ENCODE results near the gene CNMD. TPM values are rescaled to one million over a fixed set of nuclear protein-coding genes. Genes with fewer than 3 reads are reported as not detected.

CNMD gene
- total and polyA plus RNA-seq, 2 of the 8 experiments (the other 6 are each of a cell fraction or from before 2014, with no cell fraction given) = 87.4 to 113 TPM

GRCh38 chr13:52670726-52671125, 68.9 kb downstream of the CNMD start:
- Histone ChIP-seq H2BK5ac (ENCODE audit: low read depth, low read length) (no peak overlapping the region), H3K18ac (ENCODE audit: extremely low read depth, low read length) (no peak overlapping the region), H3K4me3 (ENCODE audit: extremely low read depth in 1 of 4, insufficient read depth in 2 of 4, low read depth in 3 of 4, low read length in 4 of 4) (no peak overlapping the region), H3K27me3 (replicated peaks in 1 of 4; ENCODE audit: control insufficient read depth in 3 of 4, extremely low read depth in 1 of 4, insufficient read depth in 3 of 4, low read length in 3 of 4) (no peaks in the 10 kb centered on the region), H2AK5ac (ENCODE audit: low read depth, low read length) (no peak overlapping the region), H3K4me2 (ENCODE audit: insufficient read depth in 1 of 2, low read depth in 2 of 2, low read length in 2 of 2) (no peak overlapping the region), H3K36me3 (ENCODE audit: control insufficient read depth in 2 of 4, insufficient read depth in 4 of 4, low read length in 3 of 4) (peaks cover 0 to 54% (median 12%) of the 10 kb centered on the region in 4 experiments; a peak in 6 of 8 replicates), H4K91ac (replicated peaks; ENCODE audit: insufficient read length, low read length) (no peak overlapping the region), H3K9me3 (ENCODE audit: insufficient read depth in 2 of 2, low read depth in 1 of 2, low read length in 1 of 2) (no peaks in the 10 kb centered on the region), H3K9ac (replicated peaks in 1 of 4; ENCODE audit: extremely low read depth in 1 of 4, low read depth in 3 of 4, low read length in 3 of 4) (no peak overlapping the region), H2BK12ac (ENCODE audit: low read depth, low read length) (no peak overlapping the region), H3K27ac (ENCODE audit: low read depth, low read length) (no peak overlapping the region), H3K4ac (replicated peaks; ENCODE audit: insufficient read length, low read depth, low read length) (no peak overlapping the region), H2BK120ac (replicated peaks; ENCODE audit: low read depth, low read length) (no peak overlapping the region), H3K4me1 (replicated peaks in 1 of 4; ENCODE audit: control insufficient read depth in 3 of 4, insufficient read depth in 4 of 4, low read length in 3 of 4) (no peaks in the 10 kb centered on the region), H4K5ac (ENCODE audit: insufficient read length, low read depth, low read length) (no peak overlapping the region), H4K20me1 (replicated peaks in 1 of 2; ENCODE audit: control insufficient read depth in 1 of 2, insufficient read depth in 2 of 2, low read length in 2 of 2) (peaks cover 0 to 2% of the 10 kb centered on the region in 2 experiments), H3K56ac (replicated peaks; ENCODE audit: insufficient read length, low read depth, low read length) (no peak overlapping the region), H2BK20ac (ENCODE audit: low read length) (no peak overlapping the region), H3K79me1 (ENCODE audit: low read depth, low read length) (0 out of 2 replicates have a peak, but pooled peaks cover 2% of the 10 kb centered on the region), H4K8ac (ENCODE audit: extremely low read depth, insufficient read depth, low read length) (no peak overlapping the region), H3K23me2 (ENCODE audit: low read depth, low read length) (no peaks in the 10 kb centered on the region), H3K79me2 (ENCODE audit: control insufficient read depth in 1 of 2, insufficient read depth in 2 of 2, low read length in 2 of 2) (peaks cover 0 to 12% of the 10 kb centered on the region in 2 experiments; a peak in 2 of 4 replicates), H2AFZ (ENCODE audit: low read length) (no peak overlapping the region), H3K23ac (ENCODE audit: insufficient read length) (no peak overlapping the region), H3K14ac (ENCODE audit: insufficient read length) (no peak overlapping the region), H2BK15ac (ENCODE audit: low read length) (no peak overlapping the region)
- DNase-seq (ENCODE audit: low read depth in 1 of 2, low spot score in 2 of 2) (no peak), FAIRE-seq (no peak)
- ChIA-PET CTCF (ENCODE audit: partially characterized antibody) (interaction anchor here (1.0 to 1.2 kb wide), 2 partner anchors 8 to 17 kb away, joined by 3 to 4 read pairs; no protein-coding TSS in a partner anchor), POLR2A (ENCODE audit: partially characterized antibody) (interaction anchor here (1.2 kb wide), 1 partner anchor 18 kb away, joined by 4 read pairs; the partner anchor contains the start of gene SUGT1)
- 86% methylated on average over 8 of the region's 8 CpGs; no CpG with 5 or more reads in 1 of the 2 experiments for WGBS, 2 experiments (ENCODE audit: extremely low coverage in 1 of 2, insufficient coverage in 1 of 2, insufficient read length in 1 of 2, insufficient replicate concordance in 2 of 2, low coverage in 1 of 2, low lambda C conversion rate in 2 of 2, missing lambda C conversion rate in 1 of 2)
- TF ChIP-seq RBBP5 (IDR thresholded peaks at IDR 0.05; ENCODE audit: borderline replicate concordance, low read depth, low read length) = no peak
- TF ChIP-seq TAF7 (optimal IDR thresholded peaks at IDR 0.05; ENCODE audit: borderline replicate concordance, low read depth, low read length) = no peak
- no peak for TF ChIP-seq SIRT6 (IDR thresholded peaks at IDR 0.05; ENCODE audit: low read length)
- TF ChIP-seq JUN (IDR thresholded peaks at IDR 0.05; ENCODE audit: low read depth, low read length) = no peak
- no peak for TF ChIP-seq ZNF274 (IDR thresholded peaks at IDR 0.05; ENCODE audit: borderline replicate concordance, extremely low read depth, low read length)
- no peak for TF ChIP-seq EZH2 (IDR thresholded peaks at IDR 0.05; ENCODE audit: low read depth, low read length, severe bottlenecking)
- no peak for TF ChIP-seq SAP30 (IDR thresholded peaks at IDR 0.05; ENCODE audit: insufficient read depth, insufficient replicate concordance, low read length)
- TF ChIP-seq POLR2A (IDR thresholded peaks at IDR 0.05; ENCODE audit: control extremely low read depth in 1 of 2, low read depth in 2 of 2, low read length in 2 of 2) = no peak
- no peak for TF ChIP-seq EGR1 (IDR thresholded peaks at IDR 0.05; ENCODE audit: borderline replicate concordance, low read depth, low read length)
- no peak for TF ChIP-seq SP4 (IDR thresholded peaks at IDR 0.05; ENCODE audit: low read length)
- TF ChIP-seq CBX5 (IDR thresholded peaks at IDR 0.05; ENCODE audit: low read depth, low read length) = no peak

Data from H1 (cell line).